HL-60/S4 treated with phorbol 12-myristate 13-acetate at 8.2 ng/mL for 4 days and 3 days (cell line): ENCODE results near the gene PHLPP1.
"Not testable (repeated sequence)": the region's sequence is repeated elsewhere in the genome, so short reads cannot be mapped to it uniquely, and the experiment has no call there.

Experiments used
- in situ Hi-C: fragments of 300-500 bp; cut with MboI; formaldehyde crosslinking; loops from 2 replicates; pipeline ENCODE4 v1.15.0; 2022; ENCODE audit warnings: low sequenced_read_pairs

Gene PHLPP1

DNA sequence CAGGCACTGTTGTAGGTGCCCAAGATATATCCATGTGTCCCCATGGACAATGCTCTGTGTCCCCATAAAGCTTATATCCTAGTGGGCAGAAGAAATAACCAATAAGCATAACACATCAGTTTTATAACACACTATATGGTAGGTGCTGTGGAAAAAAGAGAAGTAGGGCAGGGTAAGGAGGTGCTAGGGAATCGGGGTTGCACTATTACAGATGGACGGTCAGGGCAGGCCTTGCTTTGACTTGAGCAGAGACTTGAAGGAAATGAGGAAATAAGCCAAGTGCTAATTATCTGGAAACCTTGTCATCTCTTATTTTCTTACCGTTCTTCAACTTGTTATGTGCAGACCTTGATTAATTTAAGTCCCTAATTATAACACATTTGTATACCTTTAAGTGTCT, 82.0 kb downstream of the PHLPP1 start:
- in situ Hi-C loops = no loop called here

DNA sequence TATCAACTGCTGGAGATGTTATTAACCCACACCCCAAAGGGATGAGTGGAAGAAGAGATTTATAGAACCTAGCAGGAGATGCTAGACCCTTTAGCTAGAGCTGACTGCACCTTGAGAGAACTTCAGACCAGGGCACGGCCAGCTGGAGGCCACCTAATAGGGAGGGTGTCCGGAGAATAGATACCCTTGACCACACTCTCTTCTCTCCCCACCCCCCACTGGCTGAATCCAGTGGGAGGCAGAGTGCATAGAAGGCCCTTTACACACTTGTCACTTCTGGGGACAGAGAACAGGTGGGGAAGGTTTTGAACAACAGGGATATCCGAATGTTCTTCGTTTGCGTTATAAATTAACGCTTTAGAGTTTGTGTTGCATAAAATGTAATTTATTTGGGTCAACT, 84.6 kb downstream of the PHLPP1 start:
- in situ Hi-C loops = no loop called here

DNA sequence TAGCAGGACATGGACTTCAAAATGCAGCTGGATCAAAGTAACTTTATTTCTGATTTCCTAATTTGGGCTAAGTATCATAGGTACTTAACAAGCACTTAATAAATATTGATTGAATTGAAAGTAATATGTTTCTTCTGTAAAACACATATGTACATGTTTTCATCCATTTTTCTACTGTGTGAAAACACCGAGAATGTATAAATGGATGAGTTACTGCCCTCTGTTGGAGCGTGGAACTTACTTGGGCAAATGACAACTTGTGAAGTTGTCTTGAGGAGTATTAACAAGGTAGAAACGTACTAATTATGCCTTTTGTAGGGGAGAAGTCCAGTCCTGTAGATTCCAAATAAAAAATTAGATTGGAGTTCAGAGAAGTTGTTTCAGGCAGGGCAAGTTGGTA, 87.2 kb downstream of the PHLPP1 start:
- in situ Hi-C loops = no loop called here

DNA sequence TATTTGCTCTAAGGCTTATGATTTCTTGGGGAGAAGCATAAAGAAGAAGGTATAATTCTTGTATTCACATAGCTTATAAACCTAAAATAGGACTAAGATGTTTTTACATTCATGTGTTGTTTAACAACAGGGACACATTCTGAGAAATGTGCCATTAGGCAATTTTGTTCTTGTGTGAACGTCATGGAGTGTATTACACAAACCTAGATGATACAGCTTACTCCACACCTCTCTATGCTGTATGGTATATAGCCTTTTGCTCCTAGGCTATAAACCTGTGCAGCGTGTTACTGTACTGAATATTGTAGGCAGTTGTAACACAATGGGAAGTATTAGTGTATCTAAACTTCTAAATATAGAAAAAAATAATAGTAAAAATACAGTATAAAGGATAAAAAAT, 92.1 kb downstream of the PHLPP1 start:
- in situ Hi-C loops = no loop called here

- in situ Hi-C loops = no loop called here
Measured at GRCh38 chr18:62808123-62808522, 92.8 kb downstream of the PHLPP1 start.

DNA sequence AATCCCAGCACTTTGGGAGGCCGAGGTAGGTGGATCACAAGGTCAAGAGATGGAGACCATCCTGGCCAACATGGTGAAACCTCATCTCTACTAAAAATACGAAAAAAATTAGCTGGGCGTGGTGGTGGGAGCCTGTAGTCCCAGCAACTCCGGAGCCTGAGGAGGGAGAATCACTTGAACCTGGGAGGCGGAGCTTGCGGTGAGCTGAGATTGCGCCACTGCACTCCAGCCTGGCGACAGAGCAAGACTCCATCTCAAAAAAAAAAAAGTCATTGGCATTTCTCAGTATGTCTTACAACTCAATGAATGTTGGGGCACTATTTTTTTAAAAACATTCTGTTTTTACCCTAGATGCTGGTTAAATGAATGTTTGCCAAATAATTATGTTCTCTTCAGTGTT, 94.1 kb downstream of the PHLPP1 start:
- in situ Hi-C loops = not testable (repeated sequence)

DNA sequence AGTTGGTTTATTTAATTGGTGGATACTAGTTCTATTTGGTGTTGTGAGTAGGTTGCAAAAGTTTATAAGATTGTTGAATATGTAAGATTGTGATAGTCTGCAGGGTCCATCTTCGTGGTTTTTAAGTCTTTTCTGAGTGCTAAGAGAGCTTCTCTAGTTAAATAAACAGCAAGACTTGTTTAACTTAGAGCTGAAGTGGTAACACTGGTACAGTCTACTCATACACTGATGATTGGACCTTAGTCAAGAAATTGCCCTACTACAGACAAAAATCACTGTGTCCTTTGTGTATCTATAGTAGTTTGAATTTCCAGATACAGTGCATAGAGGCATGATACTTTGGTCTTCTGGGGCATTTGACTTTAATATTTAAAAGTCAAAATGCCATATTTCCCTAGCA, 94.6 kb downstream of the PHLPP1 start:
- in situ Hi-C loops = no loop called here

DNA sequence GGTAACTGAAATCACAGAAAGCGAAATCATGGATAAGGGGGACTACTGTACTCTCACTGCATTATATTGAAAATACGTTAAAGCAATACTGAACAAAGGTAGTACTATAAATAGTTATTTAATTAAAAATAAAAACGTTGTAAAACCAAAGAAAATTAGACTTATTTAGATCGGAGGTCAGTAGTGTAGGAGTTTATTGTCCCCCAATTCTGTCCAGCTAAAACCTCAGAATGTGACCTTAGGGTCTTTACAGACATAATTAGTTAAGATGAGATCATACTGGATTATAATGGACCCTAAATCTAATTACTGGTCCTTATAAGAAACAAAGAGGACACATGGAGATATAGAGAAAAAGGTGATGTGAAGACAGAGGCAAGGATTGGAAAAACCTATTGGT, 95.3 kb downstream of the PHLPP1 start:
- in situ Hi-C loops = no loop called here

- in situ Hi-C loops = no loop called here
Measured at GRCh38 chr18:62811674-62812073, 96.3 kb downstream of the PHLPP1 start.

- in situ Hi-C loops = no loop called here
Measured at GRCh38 chr18:62812242-62812641, 96.9 kb downstream of the PHLPP1 start.

DNA sequence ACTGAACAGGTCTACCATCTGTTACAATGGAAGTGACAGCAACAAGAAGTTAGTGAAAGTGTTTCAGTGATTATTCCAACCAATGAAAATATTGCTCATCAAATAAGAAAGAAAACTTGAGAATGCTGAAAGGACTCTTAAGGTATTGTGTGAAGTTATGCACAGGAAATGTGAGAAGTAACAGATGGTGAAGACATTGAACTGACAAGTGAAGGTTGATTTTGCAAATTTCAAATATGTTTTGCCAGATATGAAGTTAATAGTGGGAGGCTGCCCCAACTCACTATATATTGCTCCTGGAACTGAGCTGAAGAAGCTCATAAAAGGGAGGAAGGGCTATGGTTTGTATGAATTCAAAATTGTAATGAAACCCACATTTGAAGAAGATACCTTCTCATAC, 97.5 kb downstream of the PHLPP1 start:
- in situ Hi-C loops = no loop called here

- in situ Hi-C loops = no loop called here
Measured at GRCh38 chr18:62814132-62814759, 98.9 kb downstream of the PHLPP1 start.

GRCh38 chr18:62825382-62825781, 110.0 kb downstream of the PHLPP1 start:
- in situ Hi-C loops = no loop called here

DNA sequence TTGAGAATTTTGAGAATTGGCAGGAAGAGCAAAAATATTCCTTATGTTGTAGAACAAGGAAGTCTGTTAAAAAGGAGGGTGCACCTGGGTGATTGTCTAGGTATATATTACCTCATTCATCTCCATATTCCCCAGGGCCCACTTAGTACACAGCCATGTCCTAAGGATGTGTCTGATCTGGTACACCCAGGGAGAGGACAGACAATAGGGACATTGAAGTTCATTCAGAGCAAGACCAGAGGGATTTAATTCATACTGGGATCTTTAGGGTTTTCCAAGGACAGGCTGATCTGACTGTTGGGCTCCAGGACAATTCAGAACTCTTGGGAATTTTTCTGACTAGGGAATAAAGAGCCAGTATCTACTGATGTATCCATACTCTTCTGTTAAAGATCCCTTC, 112.1 kb downstream of the PHLPP1 start:
- in situ Hi-C loops = no loop called here

DNA sequence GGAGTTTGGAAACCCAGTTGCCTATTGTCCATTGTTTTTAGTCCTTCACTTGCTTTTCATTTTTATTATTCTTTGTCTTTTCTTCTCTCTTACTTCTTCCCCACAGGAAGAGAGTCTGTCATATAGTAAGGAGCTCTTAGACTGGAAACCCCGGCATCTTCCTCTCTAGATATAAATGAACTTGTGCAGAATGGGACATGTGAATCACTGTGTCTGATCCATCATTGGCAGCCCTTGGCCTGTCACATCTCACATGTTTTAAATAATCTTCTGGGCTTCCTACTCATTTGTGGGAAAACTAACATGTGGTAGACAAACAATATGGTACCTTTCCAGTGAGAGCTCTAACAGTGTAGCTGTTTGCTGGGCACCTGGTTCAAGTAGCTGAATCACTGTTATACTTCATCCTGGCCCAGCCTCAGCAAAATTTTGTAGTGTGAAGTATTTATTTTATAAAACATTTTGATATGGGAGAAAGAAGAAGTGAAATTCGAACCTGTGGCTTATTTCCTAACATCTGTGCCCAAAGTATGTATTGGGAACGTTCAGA, 112.8 kb downstream of the PHLPP1 start:
- in situ Hi-C loops = no loop called here

GRCh38 chr18:62828852-62829251, 113.5 kb downstream of the PHLPP1 start:
- in situ Hi-C loops = no loop called here

DNA sequence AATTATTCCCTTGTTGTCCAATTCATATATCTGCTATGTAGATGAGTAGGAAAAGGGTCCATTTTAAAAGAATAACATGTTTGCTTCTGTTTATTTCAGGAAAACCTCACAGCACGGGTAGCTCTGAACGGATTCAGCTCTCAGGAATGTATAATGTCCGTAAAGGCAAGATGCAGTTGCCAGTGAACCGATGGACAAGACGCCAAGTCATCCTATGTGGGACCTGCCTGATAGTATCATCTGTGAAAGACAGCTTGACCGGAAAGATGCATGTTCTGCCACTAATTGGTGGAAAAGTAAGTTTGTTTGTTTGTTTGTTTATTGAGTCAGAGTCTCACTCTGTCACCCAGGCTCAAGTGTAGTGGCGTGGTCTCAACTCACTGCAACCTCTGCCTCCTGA, 114.6 kb downstream of the PHLPP1 start:
- in situ Hi-C loops = no loop called here

DNA sequence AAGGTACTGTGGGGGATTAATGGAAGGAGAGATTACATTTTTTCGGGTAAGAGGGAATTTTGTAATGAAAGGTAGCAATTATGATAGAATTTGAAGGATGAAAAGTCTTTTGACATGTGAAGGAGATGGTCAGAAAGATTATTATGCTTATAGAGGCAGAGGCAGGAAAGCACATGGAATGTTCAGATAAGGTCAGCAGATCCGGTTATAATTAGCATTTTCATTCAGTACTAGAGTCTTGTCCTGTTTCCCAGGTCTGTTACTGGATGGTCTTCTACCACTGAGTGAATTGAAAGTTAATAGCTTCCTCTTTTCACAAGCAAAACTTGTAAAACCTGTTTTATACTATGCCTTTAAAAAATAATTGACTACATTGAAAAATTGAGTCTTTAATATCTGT, 116.9 kb downstream of the PHLPP1 start:
- in situ Hi-C loops = no loop called here

DNA sequence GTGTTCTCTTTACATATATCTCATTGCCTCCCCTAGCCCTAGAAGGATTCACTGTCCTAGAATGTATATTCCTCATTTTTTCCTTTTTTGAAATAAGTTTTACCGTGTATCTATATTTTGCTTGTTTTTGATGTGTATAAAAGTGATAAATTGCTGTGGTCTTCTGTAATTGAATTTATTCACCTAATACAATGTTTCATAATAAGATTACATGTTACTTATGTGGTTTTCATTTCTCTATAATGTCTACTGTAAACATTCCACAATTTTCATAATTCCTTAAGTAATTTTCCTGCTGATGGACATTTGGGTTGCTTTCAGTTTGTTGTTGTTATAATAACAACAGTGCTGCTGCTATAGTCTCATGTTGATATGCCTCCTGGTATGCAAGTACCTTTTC, 118.2 kb downstream of the PHLPP1 start:
- in situ Hi-C loops = no loop called here

- in situ Hi-C loops = no loop called here
Measured at GRCh38 chr18:62834715-62835114, 119.4 kb downstream of the PHLPP1 start.

DNA sequence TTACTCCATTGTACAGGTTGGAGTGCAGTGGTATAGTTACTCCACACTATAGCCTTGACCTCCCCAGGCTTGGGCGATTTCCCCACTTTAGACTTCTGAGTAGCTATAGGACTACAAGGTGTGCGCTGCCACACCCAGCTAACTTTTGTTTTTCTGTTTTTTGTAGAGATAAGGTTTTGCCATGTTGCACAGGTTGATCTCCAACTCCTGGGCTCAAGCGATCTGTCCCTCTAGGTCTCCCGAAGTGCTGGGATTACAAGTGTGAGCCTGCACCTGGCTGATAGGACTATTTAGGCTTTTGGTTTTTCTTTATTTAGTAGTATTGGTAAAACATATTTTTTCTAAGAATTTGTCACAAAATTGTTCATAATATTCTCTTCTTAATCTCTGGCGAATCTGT, 121.7 kb downstream of the PHLPP1 start:
- in situ Hi-C loops = no loop called here

- in situ Hi-C loops = no loop called here
Measured at GRCh38 chr18:62838475-62839098, 123.2 kb downstream of the PHLPP1 start.
